CD4-positive, alpha-beta T cell treated with Interleukin-6 for 4 hours (primary cell): ENCODE data around the gene INSC.
"Not testable (repeated sequence)": the region's sequence is repeated elsewhere in the genome, so short reads cannot be mapped to it uniquely, and the experiment has no call there.

Source experiments
- DNase-seq: peaks from one replicate; pipeline ENCODE4 v3.0.0-alpha.2; 2020; ENCODE audit warnings: mixed read lengths

The INSC gene

GRCh38 chr11:15114501-15115475, at the start of gene INSC:
Gene INSC, plus strand, starts transcription at chr11:15114923. Its CDS starts 34,252 bp downstream, at chr11:15149175.
- no peak for DNase-seq

- DNase-seq = not testable (repeated sequence)
These were observed 45.0 kb upstream of the INSC start for GRCh38 chr11:15069751-15070150.

DNA sequence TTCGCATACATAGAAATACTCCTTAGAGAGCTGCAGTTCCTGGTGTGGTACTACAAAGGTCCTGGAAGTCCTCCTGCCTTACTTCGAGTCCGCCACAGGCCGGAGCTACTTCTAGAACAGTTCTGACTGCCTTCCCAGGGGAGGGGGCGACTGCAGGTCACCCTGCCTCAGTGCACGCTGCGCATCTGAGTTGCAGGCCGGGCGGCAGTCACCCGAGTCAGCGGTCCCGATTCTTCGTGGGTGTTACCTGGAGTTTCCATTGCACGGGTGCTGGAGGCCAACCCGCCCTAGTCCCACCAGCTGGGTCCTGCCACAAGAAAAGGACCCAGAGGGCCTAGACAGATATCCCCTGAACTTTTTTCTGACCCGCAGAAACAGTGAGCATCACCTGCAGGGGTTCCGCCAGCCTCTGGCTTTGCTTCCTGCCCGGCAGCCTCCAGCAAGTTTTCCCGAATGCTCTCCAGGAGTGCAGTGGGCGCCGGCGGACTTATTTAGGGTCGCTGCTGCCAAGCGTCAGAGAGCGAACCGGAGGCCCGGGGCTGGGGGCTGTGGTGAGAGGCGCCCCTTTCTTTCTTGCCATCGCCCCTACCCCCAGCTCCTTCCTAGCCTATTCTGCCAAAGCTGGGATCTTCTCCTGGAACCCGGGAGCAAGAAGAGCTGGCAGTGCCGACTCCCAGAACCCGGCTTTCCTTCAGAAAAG, 43.0 kb upstream of the INSC start:
- no peak for DNase-seq

DNA sequence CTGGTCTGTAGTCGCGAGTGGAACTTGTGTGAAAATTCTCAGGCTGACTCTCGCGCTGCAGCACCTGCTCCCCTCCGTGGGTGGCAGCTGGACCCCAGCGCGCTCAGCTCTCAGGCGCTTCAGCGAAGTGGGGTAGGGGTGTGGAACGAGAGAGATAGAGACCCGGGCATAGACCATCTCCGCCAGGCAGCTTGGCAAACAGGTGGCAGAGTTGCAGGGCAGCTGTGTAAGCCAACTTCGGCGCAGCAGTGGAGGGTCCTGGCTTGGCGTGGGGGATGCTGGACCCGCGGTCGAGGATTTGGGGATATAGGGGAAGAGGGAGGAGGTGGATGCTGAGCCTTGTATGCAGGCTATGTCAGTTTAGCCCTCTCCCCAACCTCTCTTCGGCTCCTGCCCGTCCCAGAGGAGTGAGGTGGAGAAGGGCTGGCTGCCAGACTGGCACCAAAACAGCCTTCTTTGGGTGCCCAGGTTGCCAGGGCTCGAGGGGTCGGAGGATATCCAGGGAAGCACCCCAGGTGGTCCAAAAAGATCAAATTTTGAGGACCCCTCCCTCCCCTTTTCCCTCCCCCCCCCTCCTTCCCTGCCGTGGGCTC, 42.1 kb upstream of the INSC start:
- no peak for DNase-seq

GRCh38 chr11:15073361-15074205, 41.1 kb upstream of the INSC start, which contains the start of gene CALCB:
Gene CALCB, plus strand, starts transcription at chr11:15073593. Its CDS starts 1,126 bp downstream, at chr11:15074719.
- DNase-seq = peak; percentile 26

DNA sequence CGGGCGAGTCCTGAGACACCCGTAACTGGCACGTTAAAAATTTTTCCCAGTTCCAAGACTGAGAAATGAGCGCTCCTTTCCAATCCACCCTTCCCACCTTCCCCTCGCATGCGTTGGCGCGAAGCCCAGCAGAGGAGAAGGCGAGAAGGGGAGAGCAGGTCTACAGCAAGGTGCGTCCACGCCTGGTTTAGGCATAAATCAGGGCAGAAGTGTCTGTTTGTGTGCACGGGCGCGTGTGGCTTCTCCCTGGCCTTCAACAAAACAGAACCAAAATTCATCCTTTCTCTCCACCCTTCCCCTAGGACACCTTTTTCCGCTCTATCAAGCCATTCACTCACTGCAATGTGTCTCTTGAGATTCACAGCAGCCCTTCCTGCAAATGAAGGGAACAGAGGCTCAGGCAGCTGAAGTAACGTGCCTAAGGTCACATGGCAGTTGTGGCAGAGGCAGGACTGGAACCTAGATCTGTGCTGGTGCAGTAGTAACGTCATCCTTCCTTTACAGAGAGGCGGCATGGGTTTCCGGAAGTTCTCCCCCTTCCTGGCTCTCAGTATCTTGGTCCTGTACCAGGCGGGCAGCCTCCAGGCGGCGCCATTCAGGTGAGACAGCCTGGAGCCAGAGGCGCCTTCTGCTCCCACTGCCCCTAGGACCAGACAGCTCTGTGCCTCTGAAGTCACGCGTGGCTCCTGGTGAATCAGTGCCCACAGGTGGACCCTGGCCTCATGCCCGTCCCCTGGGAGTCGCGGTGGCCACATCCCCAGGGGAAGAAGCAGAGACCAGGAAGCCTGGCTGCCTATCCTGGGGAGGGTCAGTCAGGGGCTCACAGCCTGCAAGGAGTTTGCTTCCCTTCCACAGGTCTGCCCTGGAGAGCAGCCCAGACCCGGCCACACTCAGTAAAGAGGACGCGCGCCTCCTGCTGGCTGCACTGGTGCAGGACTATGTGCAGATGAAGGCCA, 40.2 kb upstream of the INSC start:
- peak; percentile 86 for DNase-seq

DNA sequence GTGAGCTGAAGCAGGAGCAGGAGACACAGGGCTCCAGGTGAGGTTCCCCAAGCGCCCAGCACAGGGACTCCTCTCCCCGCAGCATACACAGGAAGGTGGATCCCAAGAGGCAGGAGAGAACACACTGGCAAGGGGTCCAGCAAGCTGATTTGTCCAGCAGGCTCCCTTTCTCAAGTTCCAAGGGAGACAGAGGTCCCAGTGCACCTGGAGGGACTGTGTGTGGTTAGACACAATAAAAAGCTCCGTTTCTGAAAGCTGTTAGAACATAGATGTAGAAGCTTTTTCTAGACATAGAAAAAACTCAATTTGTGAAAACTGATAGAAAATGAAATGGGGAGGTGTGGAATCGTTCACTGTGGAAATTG, 39.6 kb upstream of the INSC start:
- DNase-seq = no peak

GRCh38 chr11:15091175-15091574, 23.5 kb upstream of the INSC start:
- no peak for DNase-seq

DNA sequence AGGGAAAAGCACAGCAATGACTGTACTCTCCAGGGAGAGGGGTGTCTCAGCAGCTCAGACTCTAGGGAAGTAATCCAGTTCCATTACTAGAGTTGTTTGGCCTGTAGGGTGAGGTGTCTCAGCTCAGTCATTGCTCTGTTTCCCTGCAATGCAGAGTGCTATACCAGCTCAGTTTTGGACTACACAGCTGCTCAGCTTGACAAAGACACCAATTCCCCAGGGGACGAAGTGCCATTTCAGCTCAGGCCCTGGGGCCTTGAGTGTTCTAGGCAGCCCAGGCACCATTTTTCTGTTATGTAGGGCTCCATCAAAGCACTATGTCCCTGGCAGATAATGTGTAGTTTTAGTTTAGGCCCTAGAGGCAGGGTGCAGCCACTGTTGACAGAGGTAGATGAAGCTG, 23.1 kb upstream of the INSC start:
- no peak for DNase-seq

DNA sequence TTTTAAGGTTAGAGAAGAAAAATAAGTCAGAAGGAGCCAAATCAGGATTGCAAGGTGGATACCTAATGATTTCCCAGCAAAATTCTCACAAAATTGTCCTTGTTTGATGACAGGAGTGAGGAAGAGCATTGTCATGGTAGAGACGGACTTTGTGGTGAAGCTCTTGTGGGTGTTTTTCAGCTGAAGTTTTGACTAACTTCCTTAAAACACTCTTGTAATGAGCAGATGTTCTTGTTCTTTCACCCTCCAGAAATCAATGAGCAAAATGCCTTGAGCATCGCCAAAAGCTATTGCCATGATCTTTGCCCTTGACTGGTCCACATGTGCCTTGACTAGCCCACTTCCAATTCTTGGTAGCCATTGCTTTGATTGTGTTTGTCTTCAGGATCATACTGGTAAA, 21.3 kb upstream of the INSC start:
- DNase-seq = no peak

GRCh38 chr11:15095736-15096228, 18.9 kb upstream of the INSC start:
- DNase-seq = no peak

DNA sequence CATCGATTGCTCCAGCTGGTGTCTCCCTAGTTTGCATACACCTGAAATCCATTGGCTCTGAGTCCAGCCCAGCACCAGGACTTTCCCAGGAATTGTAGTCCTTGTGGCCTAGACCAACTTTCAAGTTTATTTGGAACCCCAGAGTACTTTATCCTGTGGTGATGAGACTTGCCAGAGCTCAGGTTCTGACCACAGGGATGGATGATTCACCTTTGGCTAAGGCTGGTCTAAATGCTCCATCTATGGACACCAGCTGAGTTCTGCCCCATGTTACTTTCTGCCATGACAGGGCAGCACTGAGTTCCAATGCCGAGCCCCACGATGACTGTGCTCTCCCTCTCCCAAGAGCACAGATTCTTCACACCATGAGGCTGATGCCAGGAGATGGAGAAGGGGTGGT, 17.3 kb upstream of the INSC start:
- DNase-seq = no peak

DNA sequence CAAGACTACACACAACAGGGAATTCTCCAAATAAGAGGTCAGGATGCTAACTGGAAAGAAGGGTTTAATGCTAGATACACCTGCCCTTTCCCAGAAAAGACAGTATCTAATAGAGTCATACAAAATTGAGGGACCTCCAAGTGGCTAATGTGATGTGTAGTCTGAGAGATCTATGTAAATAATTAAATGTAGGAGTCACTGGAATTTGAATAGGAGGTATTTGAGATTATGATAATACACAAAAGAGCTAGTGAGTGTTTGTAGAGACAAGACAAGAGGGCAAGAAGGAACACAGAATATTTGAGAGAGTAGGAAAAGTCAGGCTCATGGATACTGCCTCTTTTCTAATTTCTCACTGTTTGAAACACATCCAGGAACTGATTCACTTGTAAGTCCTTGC, 15.5 kb upstream of the INSC start:
- no peak for DNase-seq

DNA sequence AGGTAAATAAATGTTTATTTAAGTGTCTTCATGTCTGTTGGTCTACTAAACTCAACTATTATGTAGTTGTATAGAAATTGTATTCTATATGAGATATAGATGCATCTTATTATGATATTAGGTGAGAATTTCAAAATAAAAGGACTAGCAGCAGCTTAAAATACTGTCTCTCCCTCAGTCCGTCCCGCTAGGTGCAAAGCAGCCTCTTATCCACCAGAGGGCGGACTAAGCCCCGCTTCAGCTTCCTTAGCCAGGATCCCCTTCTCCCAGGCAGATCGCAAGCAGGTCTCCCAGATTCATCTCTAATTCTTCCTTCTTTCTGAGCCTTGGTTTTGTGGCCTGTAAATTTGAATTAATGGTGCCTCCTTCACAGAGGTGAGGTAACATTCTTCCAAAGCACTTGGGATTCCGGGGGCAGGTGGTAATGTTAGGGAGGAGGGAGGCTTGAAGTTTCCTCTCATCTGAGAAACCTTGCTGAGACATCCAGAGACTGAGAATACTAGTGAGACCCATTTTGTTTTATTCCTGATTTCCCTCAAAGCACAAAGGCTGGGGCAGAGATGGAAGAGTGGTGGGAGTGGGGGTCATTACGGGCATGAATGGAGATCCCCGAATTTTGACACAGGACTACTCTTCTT, 13.5 kb upstream of the INSC start:
- DNase-seq = peak; percentile 37

DNA sequence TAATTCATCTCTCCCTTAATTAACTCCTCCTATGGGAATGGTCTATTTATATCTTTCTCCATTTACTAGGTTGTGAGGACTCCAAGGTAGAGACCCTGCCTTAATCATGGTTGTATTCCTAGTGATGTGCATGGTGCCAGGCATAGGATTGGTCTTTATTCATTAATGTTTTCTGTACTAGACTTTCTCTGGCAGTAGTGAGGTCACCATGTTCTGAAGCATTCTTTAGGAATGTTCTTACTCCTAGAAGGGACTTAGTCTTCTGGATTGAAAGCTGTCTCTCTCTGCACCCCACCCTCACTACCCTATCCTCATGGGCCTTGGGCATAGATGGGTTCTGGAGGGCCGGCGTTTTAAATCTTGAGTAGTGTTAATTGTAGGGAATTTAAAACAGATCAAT, 10.6 kb upstream of the INSC start:
- DNase-seq = no peak

DNA sequence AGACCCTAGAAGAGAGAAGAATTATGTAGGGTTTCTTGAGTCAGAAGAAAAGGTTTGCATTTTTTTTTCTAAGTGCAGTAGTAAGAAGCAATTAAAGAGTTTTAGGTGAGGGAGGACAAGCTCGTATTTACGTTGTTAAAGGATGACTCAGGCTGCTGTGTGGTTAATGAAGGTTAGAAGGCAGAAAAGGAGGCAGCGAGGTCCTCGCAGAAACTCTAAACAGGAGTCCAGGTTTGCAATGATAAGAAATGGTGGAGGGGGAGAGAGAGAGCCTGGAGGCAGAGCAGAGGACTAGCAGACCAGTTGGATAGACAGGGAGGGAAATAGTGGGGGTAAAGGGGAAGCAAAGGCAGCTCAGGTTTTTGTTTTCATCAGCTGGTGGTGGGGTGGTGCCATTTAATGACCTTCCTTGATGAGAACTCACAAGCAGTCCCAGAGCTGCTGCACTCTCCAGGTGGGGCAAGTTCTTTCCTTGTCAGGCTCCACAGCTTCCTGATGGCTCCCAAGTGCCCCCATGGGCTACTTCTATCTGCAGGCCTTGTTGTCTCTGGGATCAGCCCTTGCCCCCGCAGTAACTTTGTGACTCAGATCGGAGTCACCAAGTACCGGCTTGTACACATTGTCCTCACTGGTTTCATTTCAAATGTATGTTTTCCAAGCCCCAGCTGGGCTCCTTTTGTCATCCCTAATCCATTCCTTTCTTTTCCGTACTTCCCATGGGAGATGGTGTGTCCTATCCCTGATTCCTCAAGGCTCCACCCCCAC, 8.3 kb upstream of the INSC start:
- no peak for DNase-seq

DNA sequence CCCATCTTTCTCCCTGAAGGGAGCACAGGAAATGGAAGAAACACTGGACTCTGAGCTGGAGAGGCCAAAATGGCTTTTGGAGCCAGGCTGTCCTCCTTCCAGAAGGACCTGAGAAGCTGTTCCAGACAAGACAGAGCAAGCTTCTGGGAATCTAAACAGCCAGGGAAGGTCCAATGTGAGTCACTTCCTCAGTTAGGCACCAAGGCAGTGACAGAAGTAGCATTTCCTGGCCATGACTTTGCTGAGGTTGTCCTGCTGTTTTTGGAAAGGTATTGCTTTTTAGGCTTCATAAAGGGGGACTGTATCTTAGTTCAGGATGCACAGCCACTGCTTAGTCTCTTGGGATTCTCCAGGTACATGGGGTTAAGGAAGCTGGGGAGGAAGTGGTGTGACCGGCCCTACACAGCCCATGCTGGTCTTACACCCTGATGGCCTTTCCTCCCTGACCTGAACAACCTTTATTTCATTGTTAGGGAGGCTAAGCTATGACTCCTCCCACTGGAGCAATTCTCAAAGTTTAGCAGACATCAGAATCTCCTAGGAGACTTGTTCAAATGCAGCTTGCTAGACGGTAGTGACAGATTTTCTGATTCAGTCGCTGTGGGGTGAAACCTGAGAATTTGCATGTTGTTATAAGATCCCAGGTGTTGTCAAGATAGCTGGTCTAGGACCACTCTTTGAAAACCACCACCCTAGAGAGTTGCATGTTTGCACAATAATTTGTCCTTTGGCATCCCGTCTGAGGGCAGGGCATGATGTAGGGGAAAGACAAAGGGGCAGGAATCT, 6.8 kb upstream of the INSC start:
- no peak for DNase-seq

- no peak for DNase-seq
These were observed 6.1 kb upstream of the INSC start for GRCh38 chr11:15108592-15109130.

- DNase-seq = no peak
These were observed 5.1 kb upstream of the INSC start for GRCh38 chr11:15109602-15110001.
